GM19463 (cell line): ENCODE results near the gene ZFYVE9.
A peak's percentile ranks its signal among the peaks of the same experiment; 100 is the strongest.
"Not testable (repeated sequence)": the region's sequence is repeated elsewhere in the genome, so short reads cannot be mapped to it uniquely, and the experiment has no call there.

Experiments used
- ATAC-seq: cut with Tn5 transposase; IDR thresholded peaks from one replicate; pipeline ENCODE4 v1.9.1; 2021; ENCODE audit warnings: mild to moderate bottlenecking, moderate library complexity; ENCODE audit not compliant: unreplicated experiment

The ZFYVE9 gene

DNA sequence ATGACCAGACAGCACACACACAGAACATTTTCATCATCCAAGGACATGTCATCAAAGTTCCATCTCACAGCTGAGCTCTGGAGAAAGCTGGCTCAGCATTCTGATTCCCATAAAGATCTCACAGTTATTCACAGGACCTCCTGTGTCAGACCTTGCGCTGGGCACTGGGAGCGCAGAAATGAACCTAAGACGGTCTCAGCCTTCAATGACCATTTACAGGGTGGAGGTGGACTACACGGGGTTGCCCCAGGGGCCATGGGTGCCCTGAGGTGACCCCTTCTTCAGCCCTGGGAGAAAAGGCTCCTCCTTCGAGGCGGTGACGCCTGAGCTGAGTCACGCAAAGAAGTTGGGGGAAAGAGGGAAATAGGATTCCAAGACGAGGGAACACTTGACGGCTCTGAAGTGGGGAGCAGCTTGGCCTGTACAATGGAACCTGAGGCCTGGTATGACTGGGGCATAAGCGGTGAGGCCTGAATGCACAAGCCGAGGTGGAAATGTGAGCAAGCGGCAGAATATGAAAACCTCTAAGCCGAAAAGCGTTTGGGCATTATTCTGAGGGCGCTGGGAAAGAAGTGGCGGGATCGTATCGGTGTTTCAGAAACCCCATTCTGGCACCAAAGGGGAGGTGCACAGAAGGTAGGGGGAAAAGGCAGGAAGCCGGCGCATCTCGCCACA is 223.3 kb downstream of the ZFYVE9 start:
- ATAC-seq = no peak

DNA sequence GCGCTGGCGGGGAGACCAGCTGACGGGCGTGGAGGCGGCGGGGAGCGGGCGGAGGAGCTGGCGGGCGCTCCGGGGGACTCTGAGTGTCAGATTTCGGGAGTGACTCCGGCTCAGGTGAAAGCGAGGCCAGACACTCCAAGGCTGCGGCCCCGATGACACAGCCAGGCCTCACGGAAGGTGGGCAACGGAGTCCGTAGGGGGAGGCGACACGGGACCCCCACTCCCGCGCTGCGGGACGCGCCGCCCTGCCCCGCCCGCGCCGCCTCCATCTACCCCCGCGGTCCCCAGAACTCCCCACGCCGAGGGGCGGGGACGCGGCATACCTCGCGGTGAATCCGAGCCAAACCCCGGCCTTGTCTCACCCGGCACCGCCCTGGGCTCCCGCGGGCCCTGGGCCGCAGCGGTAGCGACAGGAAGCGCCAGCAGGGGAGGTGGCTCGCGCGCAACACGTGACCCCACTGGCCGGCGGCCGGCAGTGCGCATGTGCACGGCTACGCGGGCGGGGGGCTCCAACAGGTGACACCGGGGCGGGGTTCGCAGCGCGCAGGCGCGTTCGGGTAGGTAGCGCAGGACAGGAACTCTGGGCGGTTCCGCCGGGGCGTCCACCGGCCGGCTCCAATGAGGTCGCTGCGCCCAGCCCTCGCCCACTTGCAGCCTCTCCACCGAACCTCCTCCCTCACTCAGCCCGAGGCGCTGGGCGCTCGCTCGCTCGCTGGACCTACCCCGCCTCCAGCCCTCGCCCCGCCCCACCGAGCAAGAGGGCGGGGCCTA is 224.0 kb downstream of the ZFYVE9 start, which contains the start of gene CC2D1B:
CC2D1B (minus strand) TSS at position 460 of the 771 bp plus-strand sequence. CDS start 1,585 bp downstream, outside the sequence.
- peak; percentile 88 for ATAC-seq

DNA sequence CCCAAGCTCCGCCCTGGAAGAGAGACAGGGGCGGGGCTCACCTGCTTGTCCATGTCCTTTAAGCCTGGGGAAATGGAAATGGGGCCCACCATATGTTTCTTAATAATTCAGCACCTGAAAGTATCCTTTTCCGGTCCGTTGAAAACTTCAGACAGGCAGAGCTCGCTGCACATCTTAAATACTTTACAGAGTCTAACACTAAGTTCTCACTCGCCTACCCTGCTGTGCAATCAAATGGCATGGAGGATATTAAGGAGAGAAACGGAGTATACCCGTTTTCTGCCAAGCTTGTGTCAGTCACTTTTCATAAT is 224.6 kb downstream of the ZFYVE9 start:
- no peak for ATAC-seq

DNA sequence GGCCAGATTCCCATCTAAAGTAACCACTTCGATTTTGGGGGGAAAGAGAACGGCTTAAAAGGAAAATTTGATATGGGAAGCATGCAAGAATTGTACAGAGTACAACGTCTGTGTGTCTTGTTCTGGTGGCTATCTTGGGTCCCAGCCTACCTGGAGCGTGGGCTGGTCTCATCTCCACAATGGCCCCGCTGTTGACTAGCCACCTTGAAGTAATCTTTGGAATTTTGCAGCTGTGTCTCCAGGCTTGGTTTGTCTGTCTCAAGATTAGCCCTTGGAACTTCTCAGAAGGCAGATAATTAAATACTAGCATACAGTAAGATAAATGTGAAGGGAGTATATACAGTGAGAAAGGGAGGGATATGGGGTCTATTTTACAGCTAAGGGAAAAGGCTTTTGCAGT is 225.4 kb downstream of the ZFYVE9 start:
- no peak for ATAC-seq

DNA sequence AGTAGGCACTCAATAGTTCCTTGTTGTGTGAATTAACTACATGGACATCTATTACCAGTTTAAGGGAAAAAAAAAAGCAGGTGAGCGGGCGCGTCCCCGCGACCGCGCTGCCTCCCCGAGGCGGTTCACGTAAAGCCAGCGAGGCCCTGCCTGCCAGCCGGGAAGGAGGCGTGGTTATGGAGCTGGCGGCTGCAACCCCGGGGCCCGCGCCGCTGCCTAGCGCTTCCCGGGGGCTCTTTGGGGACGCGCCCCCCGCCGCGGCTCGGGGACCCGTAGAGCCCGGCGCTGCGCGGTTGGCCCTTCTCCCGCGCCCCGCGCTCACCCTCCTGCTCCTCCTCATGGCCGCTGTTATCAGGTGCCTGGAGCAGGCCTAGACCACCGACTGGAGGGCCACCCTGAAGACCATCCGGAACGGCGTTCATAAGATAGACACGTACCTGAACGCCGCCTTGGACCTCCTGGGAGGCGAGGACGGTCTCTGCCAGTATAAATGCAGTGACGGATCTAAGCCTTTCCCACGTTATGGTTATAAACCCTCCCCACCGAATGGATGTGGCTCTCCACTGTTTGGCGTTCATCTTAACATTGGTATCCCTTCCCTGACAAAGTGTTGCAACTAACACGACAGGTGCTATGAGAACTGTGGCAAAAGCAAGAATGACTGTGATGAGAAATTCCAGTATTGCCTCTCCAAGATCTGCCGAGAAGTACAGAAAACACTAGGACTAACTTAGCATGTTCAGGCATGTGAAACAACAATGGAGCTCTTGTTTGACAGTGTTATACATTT is 226.7 kb downstream of the ZFYVE9 start:
- ATAC-seq = no peak

DNA sequence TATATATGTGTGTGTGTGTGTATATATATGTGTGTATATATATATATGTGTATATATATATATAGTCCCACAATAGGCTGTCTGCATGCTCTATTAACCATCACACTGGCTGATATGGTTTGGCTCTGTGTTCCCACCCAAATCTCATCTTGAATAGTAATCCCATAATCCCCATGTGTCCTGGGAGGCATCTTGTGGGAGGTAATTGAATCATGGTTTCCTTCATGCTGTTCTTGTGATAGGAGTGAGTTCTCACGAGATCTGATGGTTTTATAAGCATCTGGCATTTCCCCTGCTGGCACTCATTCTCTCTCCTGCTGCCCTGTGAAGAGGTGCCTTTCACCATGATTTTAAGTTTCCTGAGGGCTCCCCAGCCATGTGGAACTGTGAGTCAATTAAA is 228.0 kb downstream of the ZFYVE9 start:
- not testable (repeated sequence) for ATAC-seq

DNA sequence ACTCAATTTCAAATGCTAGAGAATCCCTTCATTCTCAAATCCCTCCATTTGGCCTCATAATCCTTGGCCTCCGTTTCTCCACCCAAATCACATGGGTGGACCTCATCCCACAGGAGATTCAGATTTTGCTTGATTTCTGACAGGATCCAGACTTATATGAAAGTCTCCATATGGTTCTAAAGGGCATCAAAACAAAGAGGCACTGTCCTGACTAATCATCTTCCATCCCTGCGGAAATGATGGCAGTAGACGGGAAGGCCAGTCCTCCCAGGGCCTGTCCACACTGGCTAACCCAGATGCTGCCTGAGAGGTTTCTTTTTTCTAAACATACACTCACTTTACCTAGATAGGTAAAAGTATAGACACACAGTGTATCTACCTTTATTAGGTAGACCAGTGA is 243.5 kb downstream of the ZFYVE9 start:
- no peak for ATAC-seq

DNA sequence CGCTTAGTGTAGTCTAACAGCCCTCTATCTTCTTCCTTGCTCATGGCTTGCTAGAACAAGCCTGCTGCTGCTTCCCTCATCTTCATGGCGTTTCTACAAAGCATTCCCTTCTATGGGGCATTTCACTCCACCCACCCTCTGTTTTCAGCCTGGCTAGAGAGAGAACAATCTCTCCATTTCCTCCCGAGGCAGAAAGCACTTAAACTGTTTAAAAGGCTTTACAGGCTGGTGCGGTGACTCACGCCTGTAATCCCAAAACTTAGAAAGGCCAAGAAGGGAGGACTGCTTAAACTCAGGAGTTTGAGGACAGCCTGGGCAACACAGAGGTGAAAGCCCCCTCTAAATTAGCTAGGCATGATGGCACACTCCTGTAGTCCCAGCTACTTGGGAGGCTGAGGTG is 244.6 kb downstream of the ZFYVE9 start:
- no peak for ATAC-seq

DNA sequence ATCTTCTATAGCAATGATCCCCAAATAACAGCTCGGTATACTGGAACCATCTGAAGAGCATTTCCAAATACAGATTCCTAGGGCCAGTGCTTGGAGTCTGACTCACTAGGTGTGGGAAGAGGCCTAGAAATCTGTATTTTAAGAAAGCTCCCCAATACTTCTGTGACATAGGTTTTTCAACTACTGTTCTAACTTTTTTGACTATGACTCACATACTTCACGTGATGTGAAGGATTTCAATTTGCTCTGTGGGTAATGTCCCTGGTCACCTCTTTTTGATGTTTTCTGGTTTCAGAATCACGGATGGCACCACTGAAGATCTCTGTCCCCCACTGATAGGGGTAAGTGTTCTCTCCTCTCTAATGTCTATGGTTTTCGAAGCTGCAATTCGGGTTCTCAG is 251.3 kb downstream of the ZFYVE9 start:
- ATAC-seq = no peak
